SU-DHL-6 (cell line): ENCODE data around the gene ZC3H14.

ENCODE experiments used
- H2AFZ ChIP-seq: fragments of 200-600 bp; sonication (generic); 2 replicates; pipeline ENCODE4 v1.6.1; 2014; ENCODE audit warnings: low read depth, mild to moderate bottlenecking, moderate library complexity, mixed read lengths, antibody characterized with exemption, low read length; ENCODE audit not compliant: severe bottlenecking
- H3F3A ChIP-seq: fragments of 200-600 bp; shearing (Covaris generic); 2 replicates; pipeline ENCODE4 v1.6.0; 2016; ENCODE audit warnings: antibody characterized with exemption, mild to moderate bottlenecking; ENCODE audit not compliant: insufficient read depth
- H3K27ac ChIP-seq: fragments of 200-600 bp; sonication (generic); 2 replicates; pipeline ENCODE4 v1.5.1; 2016; ENCODE audit warnings: low read depth, mild to moderate bottlenecking, low read length, moderate library complexity, mixed read lengths
- H3K27me3 ChIP-seq: fragments of 200-600 bp; sonication (generic), shearing (Covaris generic); 2 replicates; pipeline ENCODE4 v1.6.0; 2014; ENCODE audit warnings: mild to moderate bottlenecking, low read length
- H3K36me3 ChIP-seq: fragments of 200-600 bp; sonication (generic); 2 replicates; pipeline ENCODE4 v1.6.1; 2014; ENCODE audit warnings: mild to moderate bottlenecking, low read length, mixed read lengths
- H3K4me2 ChIP-seq: fragments of 300-600, 200-600 bp; shearing (Covaris generic), sonication (generic); 2 replicates; pipeline ENCODE4 v1.6.0; 2014; ENCODE audit warnings: low read length, low read depth, mild to moderate bottlenecking; ENCODE audit not compliant: poor library complexity, severe bottlenecking
- H3K4me3 ChIP-seq: fragments of 200-600 bp; sonication (generic); 2 replicates; pipeline ENCODE4 v1.5.1; 2014; ENCODE audit warnings: antibody characterized with exemption, low read length, mild to moderate bottlenecking, mixed read lengths; ENCODE audit not compliant: insufficient read depth, poor library complexity, severe bottlenecking
- H3K79me2 ChIP-seq: fragments of 200-600 bp; sonication (generic); 2 replicates; pipeline ENCODE4 v1.6.1; 2014; ENCODE audit warnings: mild to moderate bottlenecking, low read length, moderate library complexity; ENCODE audit not compliant: insufficient read depth
- H3K9ac ChIP-seq: fragments of 200-600 bp; sonication (generic); 2 replicates; pipeline ENCODE4 v1.7.0; 2014; ENCODE audit warnings: mild to moderate bottlenecking, low read length
- H3K9me2 ChIP-seq: fragments of 200-600 bp; sonication (generic); replicated peaks from 2 replicates; pipeline ENCODE4 v1.6.1; 2014; ENCODE audit warnings: low read length; ENCODE audit not compliant: insufficient read depth
- H3K9me3 ChIP-seq: fragments of 200-600 bp; sonication (generic); 2 replicates; pipeline ENCODE4 v1.6.1; 2014; ENCODE audit warnings: low read length, mixed read lengths; ENCODE audit not compliant: insufficient read depth
- H4K20me1 ChIP-seq: fragments of 200-600 bp; sonication (generic); 2 replicates; pipeline ENCODE4 v1.6.1; 2014; ENCODE audit warnings: low read depth, mild to moderate bottlenecking, antibody characterized with exemption, low read length, moderate library complexity, mixed read lengths
- EZH2phosphoT487 ChIP-seq: fragments of 200-600 bp; sonication (generic), shearing (Covaris generic); conservative IDR thresholded peaks from 2 replicates; pipeline ENCODE4 v1.6.1; 2018; ENCODE audit warnings: mild to moderate bottlenecking, antibody characterized with exemption, low read length, moderate library complexity, mixed read lengths
- TF ChIP-seq, protein P1 (sequence below): fragments of 200-600 bp; sonication (generic); IDR thresholded peaks from one replicate; pipeline ENCODE4 v1.5.1; 2017; ENCODE audit warnings: antibody characterized with exemption, mild to moderate bottlenecking, low read length, moderate library complexity; ENCODE audit not compliant: insufficient read depth, poor library complexity, severe bottlenecking

The ZC3H14 gene

DNA sequence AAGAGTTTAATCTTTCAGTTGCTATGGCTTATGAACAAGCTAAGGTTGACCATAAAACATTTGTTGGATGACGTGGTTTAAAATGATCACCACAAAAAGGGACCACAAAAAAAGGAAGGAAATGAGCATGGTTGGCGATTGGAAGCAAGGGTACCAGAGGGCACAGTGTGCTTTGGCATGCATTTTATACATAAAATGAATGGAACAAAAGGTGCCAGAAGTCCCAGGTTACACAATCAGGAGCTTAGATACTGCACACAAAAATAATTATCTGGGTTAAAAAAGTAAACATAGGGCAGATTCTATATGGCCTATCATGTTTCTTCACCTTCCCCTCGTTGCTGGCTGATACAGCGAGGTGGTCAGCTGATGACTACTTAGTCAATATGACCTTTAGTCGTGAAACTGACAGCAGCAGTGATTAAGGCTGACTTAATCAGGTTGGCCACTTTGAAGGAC, 50.7 kb downstream of the ZC3H14 start:
- Histone ChIP-seq H3F3A (no peaks in the 10 kb centered on the region), H3K79me2 (no peaks in the 10 kb centered on the region), H3K27ac (no peak overlapping the region), H3K4me2 (no peak overlapping the region), H3K9me3 (no peaks in the 10 kb centered on the region), H2AFZ (no peak overlapping the region), H3K27me3 (no peaks in the 10 kb centered on the region), H3K4me3 (no peak overlapping the region), H3K36me3 (peaks cover 40% of the 10 kb centered on the region; the same call in 1 of the 2 replicates), H3K9me2 (no peaks in the 10 kb centered on the region), H4K20me1 (no peaks in the 10 kb centered on the region), H3K9ac (no peak overlapping the region)
- TF ChIP-seq EZH2phosphoT487, result no peak
- TF ChIP-seq, protein P1, sequence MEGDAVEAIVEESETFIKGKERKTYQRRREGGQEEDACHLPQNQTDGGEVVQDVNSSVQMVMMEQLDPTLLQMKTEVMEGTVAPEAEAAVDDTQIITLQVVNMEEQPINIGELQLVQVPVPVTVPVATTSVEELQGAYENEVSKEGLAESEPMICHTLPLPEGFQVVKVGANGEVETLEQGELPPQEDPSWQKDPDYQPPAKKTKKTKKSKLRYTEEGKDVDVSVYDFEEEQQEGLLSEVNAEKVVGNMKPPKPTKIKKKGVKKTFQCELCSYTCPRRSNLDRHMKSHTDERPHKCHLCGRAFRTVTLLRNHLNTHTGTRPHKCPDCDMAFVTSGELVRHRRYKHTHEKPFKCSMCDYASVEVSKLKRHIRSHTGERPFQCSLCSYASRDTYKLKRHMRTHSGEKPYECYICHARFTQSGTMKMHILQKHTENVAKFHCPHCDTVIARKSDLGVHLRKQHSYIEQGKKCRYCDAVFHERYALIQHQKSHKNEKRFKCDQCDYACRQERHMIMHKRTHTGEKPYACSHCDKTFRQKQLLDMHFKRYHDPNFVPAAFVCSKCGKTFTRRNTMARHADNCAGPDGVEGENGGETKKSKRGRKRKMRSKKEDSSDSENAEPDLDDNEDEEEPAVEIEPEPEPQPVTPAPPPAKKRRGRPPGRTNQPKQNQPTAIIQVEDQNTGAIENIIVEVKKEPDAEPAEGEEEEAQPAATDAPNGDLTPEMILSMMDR, result no peak

DNA sequence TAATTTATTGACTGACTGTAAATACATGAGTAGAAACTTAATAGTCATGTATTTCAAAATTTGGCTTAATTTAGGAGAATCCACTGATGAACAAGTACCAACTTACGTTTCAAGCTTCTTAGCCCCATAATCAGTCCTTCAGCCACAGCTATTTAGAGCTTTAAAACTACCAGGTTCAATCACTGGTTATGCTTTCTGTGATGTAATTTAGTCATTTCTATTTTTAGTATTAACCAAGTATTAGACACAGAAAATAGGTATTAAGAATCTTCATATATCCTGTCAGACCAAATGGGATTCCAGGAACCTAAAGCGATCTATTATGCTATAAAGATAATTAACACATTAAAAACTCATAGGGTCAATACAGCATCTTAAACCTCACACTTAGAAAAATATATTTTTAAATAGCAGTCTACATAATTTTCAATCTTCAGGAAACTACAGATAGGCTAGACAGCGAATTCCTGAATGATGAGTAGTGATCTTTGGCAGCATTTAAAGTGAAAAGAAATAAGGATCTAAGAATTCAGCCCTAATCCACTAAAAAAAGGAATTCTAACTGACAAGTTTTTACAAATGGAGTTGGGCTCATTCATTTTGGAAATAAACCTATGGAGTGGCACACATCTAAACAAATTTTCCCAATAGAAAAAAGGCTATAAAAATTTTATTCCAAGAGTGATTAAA, 51.5 kb downstream of the ZC3H14 start:
- Histone ChIP-seq H3K27me3 (no peaks in the 10 kb centered on the region), H3K9me3 (no peaks in the 10 kb centered on the region), H3K9ac (no peak overlapping the region), H4K20me1 (no peaks in the 10 kb centered on the region), H3K9me2 (no peaks in the 10 kb centered on the region), H3K4me3 (no peak overlapping the region), H3K4me2 (no peak overlapping the region), H3K36me3 (peaks cover 36% of the 10 kb centered on the region; the same call in 1 of the 2 replicates), H3F3A (no peaks in the 10 kb centered on the region), H3K79me2 (no peaks in the 10 kb centered on the region), H3K27ac (no peak overlapping the region), H2AFZ (no peak overlapping the region)
- TF ChIP-seq, protein P1, result no peak
- TF ChIP-seq EZH2phosphoT487, result no peak

DNA sequence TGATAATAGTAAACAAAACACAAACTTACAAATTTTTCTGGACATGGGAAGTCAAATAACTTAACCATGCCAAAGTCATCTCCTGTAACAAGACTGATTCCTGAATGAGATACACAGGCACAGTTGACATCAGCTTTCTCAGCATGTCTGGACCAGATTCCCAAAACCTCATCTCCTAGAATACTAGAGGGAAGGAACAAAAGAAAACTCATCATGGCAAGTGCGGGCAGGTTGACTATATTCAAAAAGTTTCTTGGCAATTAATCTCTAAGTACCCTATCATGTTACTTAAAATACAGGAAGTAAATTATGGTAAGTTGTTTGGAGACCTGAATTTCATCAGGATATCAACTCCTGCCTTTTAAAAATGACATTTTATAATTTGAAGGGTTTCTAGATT, 53.9 kb downstream of the ZC3H14 start:
- Histone ChIP-seq H3K4me2 (no peak overlapping the region), H3K9ac (no peak overlapping the region), H3K27me3 (no peaks in the 10 kb centered on the region), H3K9me2 (no peaks in the 10 kb centered on the region), H3F3A (peaks cover 9% of the 10 kb centered on the region; the same call in 1 of the 2 replicates), H2AFZ (no peak overlapping the region), H3K9me3 (no peaks in the 10 kb centered on the region), H4K20me1 (no peaks in the 10 kb centered on the region), H3K36me3 (peaks cover 19% of the 10 kb centered on the region; the same call in 1 of the 2 replicates), H3K27ac (no peak overlapping the region), H3K4me3 (no peak overlapping the region), H3K79me2 (no peaks in the 10 kb centered on the region)
- TF ChIP-seq EZH2phosphoT487, result no peak
- TF ChIP-seq, protein P1, result no peak
